GM19438 (cell line): ENCODE results near the gene TRIM17.
A peak's percentile ranks its signal among the peaks of the same experiment; 100 is the strongest.

Experiments
- ATAC-seq: cut with Tn5 transposase; IDR thresholded peaks from one replicate; pipeline ENCODE4 v1.9.1; 2021; ENCODE audit warnings: low read depth; ENCODE audit not compliant: unreplicated experiment

TRIM17 gene

DNA sequence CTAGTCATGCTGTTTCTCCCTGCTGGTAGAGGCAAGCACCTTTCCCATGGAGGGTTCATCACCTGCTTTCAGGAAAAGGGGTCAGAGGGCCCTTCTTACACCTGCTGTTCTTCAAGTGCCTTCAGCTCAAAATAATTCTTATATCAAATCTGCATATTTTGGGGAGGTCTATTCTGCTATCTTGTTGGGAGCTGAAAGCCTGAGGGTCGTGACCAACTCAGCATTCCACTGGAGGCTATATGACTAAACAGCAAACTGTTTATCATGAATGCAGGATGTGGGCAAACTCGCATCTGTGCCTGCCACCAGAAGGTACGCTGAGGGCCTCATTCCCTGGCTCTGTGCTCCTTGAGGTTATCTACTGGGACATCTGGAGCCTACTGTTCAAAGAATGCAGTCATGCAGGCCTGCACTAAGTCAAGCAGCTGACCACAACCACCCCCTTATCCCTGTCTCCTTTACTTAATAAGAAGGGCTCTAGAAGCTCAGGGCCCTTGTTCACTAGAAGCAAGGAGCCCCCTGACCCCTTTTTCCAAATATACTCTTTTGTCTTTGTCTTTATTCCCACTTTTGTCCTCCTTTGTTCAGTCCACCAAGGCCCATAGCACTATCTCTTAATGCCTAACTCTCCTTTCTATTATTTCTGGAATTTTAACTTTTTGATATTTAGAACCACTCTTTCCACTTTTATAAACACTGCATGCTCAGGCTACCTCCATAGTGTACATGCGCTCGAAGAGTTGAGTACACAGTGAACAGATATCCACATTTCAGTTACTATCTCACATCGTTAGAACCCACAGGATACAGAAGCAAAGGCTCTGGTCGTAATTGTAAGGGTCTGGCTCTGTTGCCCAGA, 4.5 kb upstream of the TRIM17 start:
- ATAC-seq, result no peak

GRCh38 chr1:228417483-228418203, 982 bp upstream of the TRIM17 start:
- no peak for ATAC-seq

GRCh38 chr1:228417061-228417460, 400 bp upstream of the TRIM17 start:
- no peak for ATAC-seq

DNA sequence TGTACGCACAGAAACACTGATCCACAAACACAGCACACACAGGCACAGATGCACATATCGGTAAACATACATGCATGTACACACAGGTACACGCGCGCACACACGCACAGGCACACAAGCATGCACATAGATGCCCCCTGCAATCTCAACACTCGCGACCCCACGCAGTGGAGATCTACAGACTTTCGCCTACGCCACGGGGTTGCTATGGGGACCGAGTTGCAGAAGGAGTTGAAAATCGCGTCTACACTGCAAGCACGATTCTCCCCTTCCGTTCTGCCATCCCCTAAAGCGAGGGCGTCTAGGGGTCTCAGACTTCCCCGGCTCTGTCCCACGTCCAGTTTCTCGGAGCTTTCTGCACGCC, 826 bp downstream of the TRIM17 start:
- ATAC-seq, result no peak

GRCh38 chr1:228415221-228415620, 1.4 kb downstream of the TRIM17 start:
- ATAC-seq, result no peak

DNA sequence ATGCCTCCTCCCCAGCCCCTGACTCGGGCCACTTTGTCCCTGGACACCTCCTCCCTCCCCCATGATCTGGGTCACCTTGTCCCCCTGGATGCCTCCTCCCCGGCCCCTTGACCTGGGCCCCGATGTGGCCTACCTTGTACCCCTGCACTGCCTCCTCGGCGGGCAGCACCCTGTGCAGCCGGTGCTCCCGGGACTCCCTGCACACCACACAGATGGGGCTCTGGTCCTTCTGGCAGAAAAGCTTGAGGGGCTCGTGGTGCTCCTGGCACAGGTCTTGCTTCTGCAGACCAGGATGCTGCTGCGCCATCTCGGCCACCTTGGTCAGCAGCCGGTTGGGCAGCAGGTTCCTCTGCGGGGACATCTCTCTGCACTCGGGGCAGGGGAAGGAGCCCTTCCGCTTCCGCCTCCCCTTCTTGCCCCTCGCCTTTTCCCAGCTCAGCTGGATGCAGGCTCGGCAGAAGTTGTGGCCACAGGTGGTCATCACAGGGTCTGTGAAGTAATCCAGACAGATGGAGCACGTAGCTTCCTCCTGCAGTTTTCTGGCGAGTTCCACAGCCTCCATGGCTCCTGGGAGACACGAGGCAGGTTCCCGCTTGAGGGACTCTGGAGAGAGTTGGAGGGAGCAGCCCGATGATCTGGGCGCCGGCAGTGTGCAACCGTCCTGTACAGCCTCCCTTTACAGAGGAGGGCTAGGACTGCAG, 2.0 kb downstream of the TRIM17 start:
- ATAC-seq, result no peak

GRCh38 chr1:228413241-228414010, 3.2 kb downstream of the TRIM17 start:
- ATAC-seq, result no peak

GRCh38 chr1:228411548-228412430, 4.9 kb downstream of the TRIM17 start:
- ATAC-seq, result no peak

- ATAC-seq, result no peak
Measured at GRCh38 chr1:228411121-228411520, 5.5 kb downstream of the TRIM17 start.

GRCh38 chr1:228410671-228411070, 6.0 kb downstream of the TRIM17 start:
- ATAC-seq, result no peak

- ATAC-seq, result no peak
Measured at GRCh38 chr1:228410015-228410414, 6.6 kb downstream of the TRIM17 start.

GRCh38 chr1:228408869-228409805, 7.5 kb downstream of the TRIM17 start:
- no peak for ATAC-seq

- no peak for ATAC-seq
Measured at GRCh38 chr1:228408041-228408868, 8.4 kb downstream of the TRIM17 start.

GRCh38 chr1:228407106-228408040, 9.3 kb downstream of the TRIM17 start:
- peak; percentile 31 for ATAC-seq

- peak; percentile 18 for ATAC-seq
Measured at GRCh38 chr1:228405979-228406228, 10.8 kb downstream of the TRIM17 start.

- no peak for ATAC-seq
Measured at GRCh38 chr1:228405200-228405978, 11.3 kb downstream of the TRIM17 start.
